Nephron (organoid): ENCODE measurements around the gene KRTAP10-11.

Source experiments
- H3K27ac Mint-ChIP-seq, 3 experiments: 2 replicates each; pipeline ENCODE4 v1.8.0; 2020; ENCODE audit warnings: mixed read lengths in 3 of 3, mild to moderate bottlenecking in 2 of 3, moderate library complexity in 1 of 3
- H3K27me3 Mint-ChIP-seq: 2 replicates; pipeline ENCODE4 v1.8.0; 2021; ENCODE audit warnings: low read depth, mild to moderate bottlenecking, moderate library complexity, mixed read lengths
- H3K36me3 Mint-ChIP-seq: 2 replicates; pipeline ENCODE4 v1.8.0; 2020; ENCODE audit warnings: low read depth, mixed read lengths
- H3K4me1 Mint-ChIP-seq: 2 replicates; pipeline ENCODE4 v1.8.0; 2020; ENCODE audit warnings: mixed read lengths
- H3K4me3 Mint-ChIP-seq, 3 experiments: 2 replicates each; pipeline ENCODE4 v1.8.0; 2020; ENCODE audit warnings: mild to moderate bottlenecking in 3 of 3, mixed read lengths in 3 of 3, moderate library complexity in 2 of 3
- H3K9me3 Mint-ChIP-seq: 2 replicates; pipeline ENCODE4 v1.8.0; 2020; ENCODE audit warnings: mixed read lengths
- CTCF ChIP-seq, 3 experiments: fragments of 200-600 bp; sonication (generic); IDR thresholded peaks; one replicate each; pipeline ENCODE4 v1.5.0; 2021; ENCODE audit warnings: antibody characterized with exemption in 3 of 3; ENCODE audit not compliant: unreplicated experiment in 3 of 3

Gene KRTAP10-11

GRCh38 chr21:44639331-44639655, 6.9 kb upstream of the KRTAP10-11 start:
- no peak overlapping the region for H3K27ac Mint-ChIP-seq
- no peaks in the 10 kb centered on the region for H3K36me3 Mint-ChIP-seq
- H3K9me3 Mint-ChIP-seq = peaks cover 40% of the 10 kb centered on the region
- peaks cover 13% of the 10 kb centered on the region for H3K27me3 Mint-ChIP-seq
- H3K4me1 Mint-ChIP-seq = no peaks in the 10 kb centered on the region
- no peak for TF ChIP-seq CTCF (IDR thresholded peaks at IDR 0.05; ENCODE audit: unreplicated experiment in 3 of 3)
- H3K4me3 Mint-ChIP-seq = no peak overlapping the region

- H3K4me3 Mint-ChIP-seq = no peak overlapping the region
- H3K36me3 Mint-ChIP-seq = peaks cover 8% of the 10 kb centered on the region
- no peak for TF ChIP-seq CTCF (IDR thresholded peaks at IDR 0.05; ENCODE audit: unreplicated experiment in 3 of 3)
- peaks cover 9% of the 10 kb centered on the region for H3K27me3 Mint-ChIP-seq
- H3K9me3 Mint-ChIP-seq = peaks cover 47% of the 10 kb centered on the region
- H3K27ac Mint-ChIP-seq = no peak overlapping the region
- H3K4me1 Mint-ChIP-seq = no peaks in the 10 kb centered on the region
These were observed 5.5 kb upstream of the KRTAP10-11 start for GRCh38 chr21:44640761-44641160.

GRCh38 chr21:44643741-44644310, 2.4 kb upstream of the KRTAP10-11 start:
- peaks cover 11% of the 10 kb centered on the region for H3K4me1 Mint-ChIP-seq
- H3K27me3 Mint-ChIP-seq = peaks cover 16% of the 10 kb centered on the region
- no peak for TF ChIP-seq CTCF (IDR thresholded peaks at IDR 0.05; ENCODE audit: unreplicated experiment in 3 of 3)
- no peak overlapping the region for H3K4me3 Mint-ChIP-seq
- peaks cover 53% of the 10 kb centered on the region for H3K9me3 Mint-ChIP-seq
- H3K36me3 Mint-ChIP-seq = peaks cover 11% of the 10 kb centered on the region
- H3K27ac Mint-ChIP-seq = no peak overlapping the region

GRCh38 chr21:44644878-44645277, 1.3 kb upstream of the KRTAP10-11 start:
- Mint-ChIP-seq H3K9me3 (peaks cover 51% of the 10 kb centered on the region), H3K36me3 (peaks cover 11% of the 10 kb centered on the region), H3K27me3 (peaks cover 14% of the 10 kb centered on the region), H3K27ac (no peak overlapping the region), H3K4me1 (peaks cover 11% of the 10 kb centered on the region), H3K4me3 (no peak overlapping the region)
- no peak for TF ChIP-seq CTCF (IDR thresholded peaks at IDR 0.05; ENCODE audit: unreplicated experiment in 3 of 3)

- Mint-ChIP-seq H3K4me3 (no peak overlapping the region), H3K27ac (peak overlapping the region in 1 of 3 experiments; percentile 31), H3K36me3 (peaks cover 11% of the 10 kb centered on the region), H3K9me3 (peaks cover 33% of the 10 kb centered on the region), H3K4me1 (peaks cover 11% of the 10 kb centered on the region), H3K27me3 (peaks cover 12% of the 10 kb centered on the region)
- no peak for TF ChIP-seq CTCF (IDR thresholded peaks at IDR 0.05; ENCODE audit: unreplicated experiment in 3 of 3)
These were observed 973 bp downstream of the KRTAP10-11 start for GRCh38 chr21:44647222-44647552.

GRCh38 chr21:44648557-44649311, 2.5 kb downstream of the KRTAP10-11 start:
- Mint-ChIP-seq H3K4me1 (peaks cover 11% of the 10 kb centered on the region), H3K27me3 (peaks cover 18% of the 10 kb centered on the region), H3K9me3 (peaks cover 27% of the 10 kb centered on the region), H3K4me3 (no peak overlapping the region), H3K27ac (no peak overlapping the region), H3K36me3 (peaks cover 11% of the 10 kb centered on the region)
- no peak for TF ChIP-seq CTCF (IDR thresholded peaks at IDR 0.05; ENCODE audit: unreplicated experiment in 3 of 3)
